Type B pancreatic cell (in vitro differentiated cells): ENCODE results near the gene HERPUD1. TPM values are rescaled to one million over a fixed set of nuclear protein-coding genes. Genes with fewer than 3 reads are reported as not detected.

Source experiments
- DNase-seq: peaks from one replicate; pipeline ENCODE4 v3.0.0; 2021; ENCODE audit warnings: mixed read lengths; ENCODE audit not compliant: unreplicated experiment; ENCODE audit errors: extremely low spot score
- H3K27ac Mint-ChIP-seq: 2 replicates; pipeline ENCODE4 v1.8.0; 2021; ENCODE audit warnings: mild to moderate bottlenecking, mixed read lengths
- H3K27me3 Mint-ChIP-seq: 2 replicates; pipeline ENCODE4 v1.8.0; 2021; ENCODE audit warnings: mixed read lengths
- H3K36me3 Mint-ChIP-seq: 2 replicates; pipeline ENCODE4 v1.8.0; 2021; ENCODE audit warnings: mixed read lengths
- H3K4me1 Mint-ChIP-seq: one replicate; pipeline ENCODE4 v1.8.0; 2021; ENCODE audit warnings: mixed read lengths; ENCODE audit not compliant: unreplicated experiment
- H3K4me3 Mint-ChIP-seq: 2 replicates; pipeline ENCODE4 v1.8.0; 2021; ENCODE audit warnings: mild to moderate bottlenecking, mixed read lengths
- H3K9me3 Mint-ChIP-seq: 2 replicates; pipeline ENCODE4 v1.8.0; 2021; ENCODE audit warnings: mixed read lengths
- total RNA-seq: library from RNA; stranded (reverse); gene quantifications from 2 replicates; pipeline ENCODE4 v1.2.1, GENCODE V29; 2021; ENCODE audit warnings: low replicate concordance
- TF ChIP-seq, protein P1 (sequence below): fragments of 200-600 bp; sonication (generic); conservative IDR thresholded peaks from 2 replicates; pipeline ENCODE4 v1.5.0; 2021; ENCODE audit warnings: antibody characterized with exemption, mild to moderate bottlenecking

The HERPUD1 gene
- total RNA-seq, 1 donor from 2014 or later: 98.8 TPM

DNA sequence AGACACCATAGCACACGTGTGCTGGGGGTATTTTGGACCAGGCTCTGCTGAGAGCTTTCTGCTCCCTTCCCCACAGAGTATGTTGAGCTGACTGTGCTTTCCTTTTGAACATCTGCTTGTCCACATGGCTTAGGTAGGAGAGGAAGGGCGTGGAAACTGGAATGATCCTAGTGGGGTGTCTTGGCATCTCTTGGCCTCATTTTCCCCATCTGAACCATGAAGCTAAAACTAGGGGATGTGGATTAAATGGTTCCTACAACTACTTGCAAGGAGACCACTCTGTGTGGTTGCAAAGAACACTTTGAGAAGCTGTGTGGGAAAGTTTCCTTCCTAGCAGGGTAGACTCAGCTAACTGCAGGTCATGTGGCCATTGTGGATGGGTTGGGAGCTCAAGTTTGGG is 50.8 kb downstream of the HERPUD1 start:
- Mint-ChIP-seq H3K9me3 (no peaks in the 10 kb centered on the region), H3K4me1 (peaks cover 3% of the 10 kb centered on the region), H3K36me3 (no peaks in the 10 kb centered on the region), H3K4me3 (no peak overlapping the region), H3K27ac (peak overlapping the region; percentile 10), H3K27me3 (peaks cover 28% of the 10 kb centered on the region)
- no peak for DNase-seq
- TF ChIP-seq, protein P1, sequence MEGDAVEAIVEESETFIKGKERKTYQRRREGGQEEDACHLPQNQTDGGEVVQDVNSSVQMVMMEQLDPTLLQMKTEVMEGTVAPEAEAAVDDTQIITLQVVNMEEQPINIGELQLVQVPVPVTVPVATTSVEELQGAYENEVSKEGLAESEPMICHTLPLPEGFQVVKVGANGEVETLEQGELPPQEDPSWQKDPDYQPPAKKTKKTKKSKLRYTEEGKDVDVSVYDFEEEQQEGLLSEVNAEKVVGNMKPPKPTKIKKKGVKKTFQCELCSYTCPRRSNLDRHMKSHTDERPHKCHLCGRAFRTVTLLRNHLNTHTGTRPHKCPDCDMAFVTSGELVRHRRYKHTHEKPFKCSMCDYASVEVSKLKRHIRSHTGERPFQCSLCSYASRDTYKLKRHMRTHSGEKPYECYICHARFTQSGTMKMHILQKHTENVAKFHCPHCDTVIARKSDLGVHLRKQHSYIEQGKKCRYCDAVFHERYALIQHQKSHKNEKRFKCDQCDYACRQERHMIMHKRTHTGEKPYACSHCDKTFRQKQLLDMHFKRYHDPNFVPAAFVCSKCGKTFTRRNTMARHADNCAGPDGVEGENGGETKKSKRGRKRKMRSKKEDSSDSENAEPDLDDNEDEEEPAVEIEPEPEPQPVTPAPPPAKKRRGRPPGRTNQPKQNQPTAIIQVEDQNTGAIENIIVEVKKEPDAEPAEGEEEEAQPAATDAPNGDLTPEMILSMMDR: no peak

DNA sequence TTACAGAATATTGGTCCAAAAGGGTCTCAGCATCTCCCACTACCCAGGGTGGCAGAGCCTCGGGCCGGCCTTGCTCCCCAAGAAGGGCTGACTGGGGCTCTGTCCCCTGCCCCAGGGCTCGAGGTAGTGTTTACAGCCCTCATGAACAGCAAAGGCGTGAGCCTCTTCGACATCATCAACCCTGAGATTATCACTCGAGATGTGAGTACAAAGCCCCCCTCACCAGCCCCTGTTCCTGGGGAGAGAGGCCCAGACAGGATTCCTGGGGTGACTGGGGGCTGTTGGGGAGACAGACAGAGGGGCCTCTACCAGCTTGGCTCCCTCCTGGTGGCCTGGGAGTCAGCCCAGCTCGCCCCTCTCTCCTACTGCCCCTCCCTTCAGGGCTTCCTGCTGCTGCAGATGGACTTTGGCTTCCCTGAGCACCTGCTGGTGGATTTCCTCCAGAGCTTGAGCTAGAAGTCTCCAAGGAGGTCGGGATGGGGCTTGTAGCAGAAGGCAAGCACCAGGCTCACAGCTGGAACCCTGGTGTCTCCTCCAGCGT is 51.3 kb downstream of the HERPUD1 start:
- Mint-ChIP-seq H3K27ac (no peak overlapping the region), H3K4me1 (peaks cover 3% of the 10 kb centered on the region), H3K27me3 (peaks cover 33% of the 10 kb centered on the region), H3K36me3 (no peaks in the 10 kb centered on the region), H3K9me3 (no peaks in the 10 kb centered on the region), H3K4me3 (no peak overlapping the region)
- TF ChIP-seq, protein P1: no peak
- DNase-seq: no peak

DNA sequence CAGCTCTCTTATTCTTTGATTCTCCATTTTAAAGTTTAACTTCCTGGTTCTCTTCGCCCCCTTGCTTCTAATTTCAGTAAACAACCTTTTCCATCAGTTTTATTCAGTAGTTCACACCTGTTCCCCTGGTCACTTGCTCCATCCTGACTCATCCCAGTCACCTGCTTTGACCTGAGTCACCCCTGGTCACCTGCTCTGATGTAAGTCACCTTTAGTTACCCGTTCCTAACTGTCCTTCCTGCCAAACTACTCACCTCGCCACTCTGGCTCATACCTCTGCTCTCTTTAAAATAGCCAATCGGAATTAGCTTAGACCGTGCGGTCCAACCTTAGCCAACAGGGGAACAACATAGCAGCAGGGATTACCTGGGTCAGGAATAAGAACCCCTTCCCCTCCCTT is 52.7 kb downstream of the HERPUD1 start:
- no peak for DNase-seq
- H3K27me3 Mint-ChIP-seq: peaks cover 47% of the 10 kb centered on the region
- no peaks in the 10 kb centered on the region for H3K9me3 Mint-ChIP-seq
- H3K36me3 Mint-ChIP-seq: no peaks in the 10 kb centered on the region
- TF ChIP-seq, protein P1: no peak
- H3K27ac Mint-ChIP-seq: peak overlapping the region; percentile 48
- H3K4me1 Mint-ChIP-seq: peaks cover 3% of the 10 kb centered on the region
- no peak overlapping the region for H3K4me3 Mint-ChIP-seq

DNA sequence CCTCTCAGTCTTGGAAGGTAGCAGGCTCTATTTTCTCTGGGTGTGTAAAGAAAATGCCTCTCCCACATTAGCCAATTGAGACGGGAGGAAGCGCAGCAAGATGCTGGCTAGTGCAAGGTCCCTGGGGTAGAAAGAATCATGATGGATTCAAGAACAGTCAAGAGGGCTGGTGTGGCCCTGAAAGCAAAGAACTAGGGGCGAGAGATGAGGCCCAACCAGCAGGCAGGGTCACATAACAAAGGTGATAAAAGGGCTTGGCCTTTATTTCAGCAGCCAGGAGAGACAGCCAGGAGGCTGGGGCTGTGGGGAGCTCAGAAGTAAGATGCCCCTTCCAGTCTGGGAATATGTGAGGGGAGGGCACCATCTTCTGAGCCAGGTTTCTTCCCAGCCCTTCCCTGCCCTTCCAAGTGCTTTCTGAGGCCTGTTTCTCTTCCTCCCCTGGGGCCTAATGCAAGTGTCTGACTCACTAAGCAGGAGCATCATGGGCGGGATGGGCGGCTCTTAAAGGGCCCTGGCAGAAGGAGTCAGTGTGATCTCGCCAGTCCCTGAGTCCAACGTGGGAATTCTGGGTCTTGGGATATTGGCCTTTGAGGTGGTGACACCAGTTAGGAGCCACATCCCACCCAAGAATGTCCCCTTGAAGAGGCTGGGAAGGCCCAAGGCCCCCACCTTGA is 53.5 kb downstream of the HERPUD1 start:
- Mint-ChIP-seq H3K36me3 (no peaks in the 10 kb centered on the region), H3K4me3 (no peak overlapping the region), H3K4me1 (peaks cover 3% of the 10 kb centered on the region), H3K27ac (no peak overlapping the region), H3K27me3 (peaks cover 55% of the 10 kb centered on the region), H3K9me3 (no peaks in the 10 kb centered on the region)
- TF ChIP-seq, protein P1: no peak
- DNase-seq: no peak

DNA sequence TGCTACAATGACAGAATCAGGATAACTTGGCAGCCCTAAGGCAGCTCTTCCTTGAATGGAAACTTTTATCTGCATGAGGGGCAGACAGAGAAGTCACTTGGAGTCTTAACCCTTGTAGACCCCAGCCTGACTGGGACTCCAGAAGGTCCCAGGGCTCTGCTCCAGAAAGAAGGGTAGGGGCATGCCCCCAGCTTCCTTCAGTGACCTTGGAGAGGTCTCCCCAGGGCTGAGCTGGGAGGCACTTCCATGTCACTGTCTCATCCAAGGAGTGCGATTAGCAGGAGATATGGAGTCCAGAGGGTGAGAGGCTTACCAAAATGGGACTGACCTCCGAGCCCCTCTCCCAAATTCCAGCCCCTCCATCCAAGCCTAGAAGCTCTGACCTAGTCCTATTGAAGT is 54.0 kb downstream of the HERPUD1 start:
- H3K27me3 Mint-ChIP-seq: peaks cover 60% of the 10 kb centered on the region

More for the DNA sequence above, 54.0 kb downstream of the HERPUD1 start:
- no peak for DNase-seq
- TF ChIP-seq, protein P1: no peak
- no peaks in the 10 kb centered on the region for H3K9me3 Mint-ChIP-seq
- no peak overlapping the region for H3K4me3 Mint-ChIP-seq
- no peaks in the 10 kb centered on the region for H3K36me3 Mint-ChIP-seq
- H3K4me1 Mint-ChIP-seq: peaks cover 3% of the 10 kb centered on the region
- no peak overlapping the region for H3K27ac Mint-ChIP-seq
